DND-41 (cell line): ENCODE results near the gene FOLR3.

ENCODE experiments used
- CTCF ChIP-seq: IDR thresholded peaks from 2 replicates; pipeline ENCODE4 v1.5.1; 2012; ENCODE audit warnings: borderline replicate concordance, low read length, moderate library complexity, mild to moderate bottlenecking; ENCODE audit not compliant: poor library complexity, severe bottlenecking; ENCODE audit errors: extremely low read depth
- EZH2 ChIP-seq: IDR thresholded peaks from 3 replicates; pipeline ENCODE4 v1.6.1; 2012; ENCODE audit warnings: borderline replicate concordance, low read depth, mild to moderate bottlenecking, moderate library complexity, low read length, inconsistent platforms; ENCODE audit not compliant: severe bottlenecking

GRCh38 chr11:72157131-72157530 lies 21.6 kb downstream of the FOLR3 start:
- TF ChIP-seq EZH2 (no peak), CTCF (no peak)
